Measurements from ENCODE around the gene ZNF710. TPM values are rescaled to one million over a fixed set of nuclear protein-coding genes. Genes with fewer than 3 reads are reported as not detected.
"Not testable (repeated sequence)": the region's sequence is repeated elsewhere in the genome, so short reads cannot be mapped to it uniquely, and the experiment has no call there.

ZNF710 gene
- 10 to 100 TPM; 15.4 to 16.7 TPM for total RNA-seq

GRCh38 chr15:90001062-90001682 is at the start of gene ZNF710:
TSS of gene ZNF710 (plus strand) at chr15:90001324. CDS start at chr15:90067138, 65,814 bp downstream.
- POLR2A ChIA-PET = interaction anchor here (0.6 to 3.2 kb wide), 4 partner anchors 10 to 107 kb away, joined by 3 to 15 read pairs (median 4); partner anchors contain the start of gene AP3S2
- H3K27me3 Mint-ChIP-seq = peaks cover 2% of the 10 kb centered on the region

GRCh38 chr15:89954541-89954940 is 46.6 kb upstream of the ZNF710 start:
- Mint-ChIP-seq H3K36me3 (no peaks in the 10 kb centered on the region), H3K9me3 (peaks cover 3% of the 10 kb centered on the region), H3K27ac (no peak overlapping the region), H3K27me3 (peaks cover 14% of the 10 kb centered on the region), H3K4me1 (peaks cover 2% of the 10 kb centered on the region), H3K4me3 (no peak overlapping the region)
- no peak for DNase-seq
- no peak for ATAC-seq (ENCODE audit: low read depth)
- POLR2A ChIA-PET = no interaction called here

More at GRCh38 chr15:90001062-90001682, at the start of gene ZNF710:
- DNase-seq = peak; percentile 60
- Mint-ChIP-seq H3K27ac (peak within 1 kb of the TSS; percentile 99), H3K4me3 (peak within 1 kb of the TSS; percentile 99), H3K4me1 (peaks cover 29% of the 10 kb centered on the region), H3K9me3 (no peaks in the 10 kb centered on the region), H3K36me3 (peaks cover 5% of the 10 kb centered on the region)
- ATAC-seq (ENCODE audit: low read depth) = peak; percentile 34

GRCh38 chr15:89955449-89955998 is 45.6 kb upstream of the ZNF710 start:
- H3K9me3 Mint-ChIP-seq; H3K4me1 Mint-ChIP-seq; H3K36me3 Mint-ChIP-seq; POLR2A ChIA-PET; H3K27ac Mint-ChIP-seq; DNase-seq; ATAC-seq (ENCODE audit: low read depth); H3K4me3 Mint-ChIP-seq: not testable (repeated sequence)
- peaks cover 14% of the 10 kb centered on the region for H3K27me3 Mint-ChIP-seq

- no peaks in the 10 kb centered on the region for H3K36me3 Mint-ChIP-seq
- H3K4me1 Mint-ChIP-seq = no peaks in the 10 kb centered on the region
- no peak overlapping the region for H3K4me3 Mint-ChIP-seq
- peaks cover 14% of the 10 kb centered on the region for H3K27me3 Mint-ChIP-seq
- ATAC-seq (ENCODE audit: low read depth) (no peak), DNase-seq (no peak)
- POLR2A ChIA-PET = interaction anchor here (0.6 kb wide), 1 partner anchor 54 kb away, joined by 5 read pairs; no protein-coding TSS in a partner anchor
- peaks cover 3% of the 10 kb centered on the region for H3K9me3 Mint-ChIP-seq
- H3K27ac Mint-ChIP-seq = no peak overlapping the region
Observed at GRCh38 chr15:89958107-89958805, 42.9 kb upstream of the ZNF710 start.

- no peak overlapping the region for H3K27ac Mint-ChIP-seq
- H3K4me3 Mint-ChIP-seq = no peak overlapping the region
- ATAC-seq (ENCODE audit: low read depth) (no peak), DNase-seq (no peak)
- H3K27me3 Mint-ChIP-seq = peaks cover 11% of the 10 kb centered on the region
- peaks cover 8% of the 10 kb centered on the region for H3K4me1 Mint-ChIP-seq
- POLR2A ChIA-PET = no interaction called here
- H3K9me3 Mint-ChIP-seq = no peaks in the 10 kb centered on the region
- H3K36me3 Mint-ChIP-seq = no peaks in the 10 kb centered on the region
Observed at GRCh38 chr15:89963301-89964231, 37.6 kb upstream of the ZNF710 start.

- no peak overlapping the region for H3K4me3 Mint-ChIP-seq
- H3K4me1 Mint-ChIP-seq = peaks cover 8% of the 10 kb centered on the region
- DNase-seq (no peak), ATAC-seq (ENCODE audit: low read depth) (peak; percentile 39)
- H3K27ac Mint-ChIP-seq = no peak overlapping the region
- peaks cover 14% of the 10 kb centered on the region for H3K27me3 Mint-ChIP-seq
- no peaks in the 10 kb centered on the region for H3K36me3 Mint-ChIP-seq
- POLR2A ChIA-PET = no interaction called here
- no peaks in the 10 kb centered on the region for H3K9me3 Mint-ChIP-seq
Observed at GRCh38 chr15:89964232-89964954, 36.7 kb upstream of the ZNF710 start.

- Mint-ChIP-seq H3K27ac (no peak overlapping the region), H3K27me3 (peaks cover 14% of the 10 kb centered on the region), H3K4me3 (no peak overlapping the region), H3K36me3 (no peaks in the 10 kb centered on the region), H3K4me1 (peaks cover 8% of the 10 kb centered on the region), H3K9me3 (no peaks in the 10 kb centered on the region)
- POLR2A ChIA-PET = no interaction called here
- ATAC-seq (ENCODE audit: low read depth) = no peak
- DNase-seq = no peak
Observed at GRCh38 chr15:89967881-89968280, 33.2 kb upstream of the ZNF710 start.

GRCh38 chr15:89971592-89971997 is 29.5 kb upstream of the ZNF710 start:
- POLR2A ChIA-PET = no interaction called here
- Mint-ChIP-seq H3K4me1 (peaks cover 2% of the 10 kb centered on the region), H3K36me3 (no peaks in the 10 kb centered on the region), H3K4me3 (no peak overlapping the region), H3K27me3 (peaks cover 14% of the 10 kb centered on the region), H3K9me3 (no peaks in the 10 kb centered on the region), H3K27ac (no peak overlapping the region)
- DNase-seq (peak; percentile 57), ATAC-seq (ENCODE audit: low read depth) (peak; percentile 88)

- ATAC-seq (ENCODE audit: low read depth) (no peak), DNase-seq (no peak)
- H3K27ac Mint-ChIP-seq = no peak overlapping the region
- peaks cover 10% of the 10 kb centered on the region for H3K27me3 Mint-ChIP-seq
- no peaks in the 10 kb centered on the region for H3K36me3 Mint-ChIP-seq
- H3K4me1 Mint-ChIP-seq = peaks cover 2% of the 10 kb centered on the region
- H3K4me3 Mint-ChIP-seq = no peak overlapping the region
- POLR2A ChIA-PET = no interaction called here
- H3K9me3 Mint-ChIP-seq = no peaks in the 10 kb centered on the region
Observed at GRCh38 chr15:89972085-89972484, 29.0 kb upstream of the ZNF710 start.

- Mint-ChIP-seq H3K9me3 (no peaks in the 10 kb centered on the region), H3K4me1 (peaks cover 2% of the 10 kb centered on the region), H3K4me3 (no peak overlapping the region), H3K27ac (no peak overlapping the region), H3K36me3 (peaks cover 1% of the 10 kb centered on the region), H3K27me3 (no peaks in the 10 kb centered on the region)
- POLR2A ChIA-PET = interaction anchor here (0.6 kb wide), 1 partner anchor 50 kb away, joined by 4 read pairs; no protein-coding TSS in a partner anchor
- DNase-seq (no peak), ATAC-seq (ENCODE audit: low read depth) (no peak)
Observed at GRCh38 chr15:89975482-89976245, 25.5 kb upstream of the ZNF710 start.

GRCh38 chr15:89976246-89976600 is 24.9 kb upstream of the ZNF710 start:
- no peak for ATAC-seq (ENCODE audit: low read depth)

GRCh38 chr15:89977836-89978235 is 23.3 kb upstream of the ZNF710 start:
- H3K9me3 Mint-ChIP-seq; H3K4me3 Mint-ChIP-seq; ATAC-seq (ENCODE audit: low read depth); POLR2A ChIA-PET; H3K27me3 Mint-ChIP-seq; H3K27ac Mint-ChIP-seq; H3K4me1 Mint-ChIP-seq; H3K36me3 Mint-ChIP-seq; DNase-seq: not testable (repeated sequence)

More at GRCh38 chr15:89976246-89976600, 24.9 kb upstream of the ZNF710 start:
- H3K27ac Mint-ChIP-seq = no peak overlapping the region
- DNase-seq = no peak
- H3K4me1 Mint-ChIP-seq = peaks cover 2% of the 10 kb centered on the region
- no peaks in the 10 kb centered on the region for H3K9me3 Mint-ChIP-seq
- H3K4me3 Mint-ChIP-seq = no peak overlapping the region
- peaks cover 1% of the 10 kb centered on the region for H3K36me3 Mint-ChIP-seq
- POLR2A ChIA-PET = no interaction called here
- no peaks in the 10 kb centered on the region for H3K27me3 Mint-ChIP-seq
